ENCODE measurements around the gene ZKSCAN2.

Gene ZKSCAN2

GRCh38 chr16:25222959-25223358, 34.7 kb downstream of the ZKSCAN2 start:
- no peak for FAIRE-seq

- no peak for FAIRE-seq
Measured at GRCh38 chr16:25219070-25219737, 38.4 kb downstream of the ZKSCAN2 start.

DNA sequence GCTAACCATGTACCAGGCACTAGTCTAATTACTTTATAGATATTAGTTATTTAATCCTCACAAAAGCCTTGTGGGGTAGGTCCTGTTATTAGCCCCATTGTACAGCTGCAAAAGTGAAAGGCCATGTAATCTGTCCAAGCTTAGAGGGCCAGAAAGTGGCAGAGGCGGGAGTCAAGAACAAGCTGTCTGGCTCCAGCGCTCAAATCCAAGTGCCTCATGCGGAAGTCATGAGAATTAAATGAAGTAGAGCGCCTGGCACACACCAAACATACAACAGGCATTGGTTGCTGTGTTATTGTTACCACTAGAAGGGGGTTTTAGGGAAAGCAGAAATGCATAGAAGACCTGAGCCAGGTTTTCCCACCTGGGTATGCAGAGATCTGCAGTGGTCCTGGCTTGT, 39.7 kb downstream of the ZKSCAN2 start:
- no peak for FAIRE-seq

DNA sequence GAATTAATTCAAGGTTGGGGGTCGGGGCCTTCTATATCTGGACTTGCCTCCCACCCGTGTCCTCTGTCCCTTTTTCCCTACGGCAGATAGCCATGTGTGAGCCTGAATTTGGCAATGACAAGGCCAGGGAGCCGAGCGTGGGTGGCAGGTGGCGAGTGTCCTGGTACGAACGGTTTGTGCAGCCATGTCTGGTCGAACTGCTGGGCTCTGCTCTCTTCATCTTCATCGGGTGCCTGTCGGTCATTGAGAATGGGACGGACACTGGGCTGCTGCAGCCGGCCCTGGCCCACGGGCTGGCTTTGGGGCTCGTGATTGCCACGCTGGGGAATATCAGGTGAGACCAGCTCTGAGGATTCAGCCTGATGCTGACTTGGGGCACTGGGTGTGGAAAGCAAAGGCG, 40.5 kb downstream of the ZKSCAN2 start:
- FAIRE-seq = no peak

- FAIRE-seq = no peak
Measured at GRCh38 chr16:25213709-25214397, 43.8 kb downstream of the ZKSCAN2 start.

- FAIRE-seq = no peak
Measured at GRCh38 chr16:25212636-25213035, 45.0 kb downstream of the ZKSCAN2 start.

DNA sequence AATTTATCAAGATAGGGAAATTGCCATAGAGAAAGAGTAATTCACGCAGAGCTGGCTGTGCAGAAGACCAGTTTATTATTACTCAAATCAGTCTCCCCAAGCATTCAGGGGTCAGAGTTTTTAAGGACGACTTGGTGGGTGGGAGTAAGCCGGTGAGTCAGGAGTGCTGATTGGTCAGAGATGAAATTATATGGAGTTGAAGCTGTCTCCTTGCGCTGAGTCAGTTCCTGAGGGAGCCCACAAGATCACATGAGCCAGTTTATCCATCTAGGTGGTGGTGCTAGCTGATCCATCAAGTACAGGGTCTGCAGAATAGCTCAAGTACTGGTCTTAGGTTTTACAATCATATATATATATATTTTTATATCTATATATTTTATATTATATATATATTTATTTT, 46.9 kb downstream of the ZKSCAN2 start:
- no peak for FAIRE-seq

DNA sequence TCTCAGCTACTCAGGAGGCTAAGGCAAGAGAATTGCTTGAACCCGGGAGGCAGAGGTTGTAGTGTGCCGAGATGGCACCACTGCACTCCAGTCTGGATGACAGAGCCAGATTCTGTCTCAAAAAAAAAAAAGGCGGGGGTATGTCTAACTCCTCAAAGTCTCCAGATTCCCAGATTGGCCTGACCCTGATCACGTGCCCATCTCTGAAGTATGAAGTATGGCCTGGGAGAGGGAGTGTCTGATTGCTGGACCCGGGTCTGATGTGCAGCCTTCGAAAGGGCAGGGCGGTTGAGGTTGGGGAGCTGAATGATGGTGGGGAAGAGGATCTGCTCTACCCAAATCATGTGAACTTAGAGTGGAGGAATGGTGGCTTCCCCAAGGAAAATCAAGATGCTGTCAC, 58.2 kb downstream of the ZKSCAN2 start:
- no peak for FAIRE-seq

DNA sequence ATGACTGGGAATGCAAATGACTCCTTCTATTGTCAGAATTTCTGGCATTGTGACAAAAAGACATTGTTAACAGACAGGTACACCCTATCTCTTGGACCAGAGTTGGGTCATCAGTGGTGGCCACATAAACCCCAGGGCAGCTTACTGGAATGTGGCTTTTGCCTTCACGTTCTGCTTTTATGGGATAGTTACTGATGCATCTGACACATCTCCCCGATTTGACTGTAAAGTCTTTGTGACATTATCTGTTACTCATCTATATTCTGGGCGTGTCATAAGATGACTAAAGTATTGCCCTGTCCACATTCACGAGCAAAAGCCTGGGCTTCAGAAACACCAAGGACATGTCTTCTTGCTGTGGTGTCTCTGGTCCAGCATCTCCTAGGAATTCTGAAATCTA, 59.6 kb downstream of the ZKSCAN2 start:
- FAIRE-seq = no peak

DNA sequence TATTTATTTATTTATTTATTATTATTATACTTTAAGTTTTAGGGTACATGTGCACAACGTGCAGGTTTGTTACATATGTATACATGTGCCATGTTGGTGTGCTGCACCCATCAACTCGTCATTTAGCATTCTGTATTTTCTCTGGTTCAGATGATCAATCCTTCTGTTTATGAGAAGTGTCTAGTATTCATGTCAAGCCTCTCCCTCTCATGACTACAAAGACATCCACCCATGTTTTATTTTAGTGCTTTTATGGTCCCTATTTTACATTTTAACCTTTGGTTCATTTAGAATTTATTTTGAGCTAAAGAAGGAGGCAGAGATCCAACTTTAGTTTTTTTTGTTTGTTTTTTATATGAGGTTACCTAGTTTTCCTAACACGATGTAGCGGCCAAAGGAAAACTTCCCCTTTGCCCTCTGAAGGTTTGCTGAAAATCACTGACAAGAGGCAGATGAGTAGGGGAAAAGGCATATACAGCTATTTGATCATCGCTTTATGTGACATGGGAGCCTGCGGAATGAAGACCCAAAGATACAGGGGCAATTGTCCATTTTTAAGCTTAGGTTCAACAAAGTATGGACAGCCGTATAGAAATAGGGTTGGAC, 63.3 kb downstream of the ZKSCAN2 start:
- no peak for FAIRE-seq

DNA sequence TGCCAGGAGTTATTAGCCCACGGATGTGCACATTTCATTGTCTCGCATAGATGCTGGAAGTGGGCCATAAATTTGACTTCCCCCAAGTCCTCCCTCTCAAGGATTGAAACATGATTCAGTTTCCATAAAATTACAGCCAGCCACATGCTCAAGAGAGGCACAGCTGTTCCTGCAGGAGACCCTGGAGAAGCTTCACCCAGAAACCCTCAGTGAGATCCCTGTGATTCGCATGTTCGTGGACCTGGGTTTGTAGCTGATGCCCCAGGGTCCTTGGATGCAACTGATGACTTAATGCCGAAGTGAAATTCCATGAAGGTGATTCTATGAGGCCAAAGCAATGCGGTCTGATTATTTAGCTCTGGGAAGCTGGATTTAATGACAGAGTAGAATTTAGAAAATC, 65.5 kb downstream of the ZKSCAN2 start:
- FAIRE-seq = no peak

GRCh38 chr16:25189305-25189704, 68.3 kb downstream of the ZKSCAN2 start:
- FAIRE-seq = no peak

- no peak for FAIRE-seq
Measured at GRCh38 chr16:25187491-25187795, 70.2 kb downstream of the ZKSCAN2 start.
